GM19438 (cell line): ENCODE data around the gene CBX6.
"Not testable (repeated sequence)": the region's sequence is repeated elsewhere in the genome, so short reads cannot be mapped to it uniquely, and the experiment has no call there.

Experiments
- ATAC-seq: cut with Tn5 transposase; IDR thresholded peaks from one replicate; pipeline ENCODE4 v1.9.1; 2021; ENCODE audit warnings: low read depth; ENCODE audit not compliant: unreplicated experiment

CBX6 gene

GRCh38 chr22:38872172-38872830 lies at the start of gene CBX6:
CBX6 (minus strand) TSS chr22:38872216; CDS start chr22:38872190, 26 bp downstream.
- peak; percentile 62 for ATAC-seq

- no peak for ATAC-seq
Measured at GRCh38 chr22:38921806-38922205, 49.8 kb upstream of the CBX6 start.

- no peak for ATAC-seq
Measured at GRCh38 chr22:38921120-38921519, 49.1 kb upstream of the CBX6 start.

- no peak for ATAC-seq
Measured at GRCh38 chr22:38919631-38920190, 47.7 kb upstream of the CBX6 start.

GRCh38 chr22:38911434-38911833 lies 39.4 kb upstream of the CBX6 start:
- ATAC-seq = no peak

GRCh38 chr22:38907767-38908166 lies 35.8 kb upstream of the CBX6 start:
- ATAC-seq = no peak

GRCh38 chr22:38906052-38906451 lies 34.0 kb upstream of the CBX6 start:
- no peak for ATAC-seq

- not testable (repeated sequence) for ATAC-seq
Measured at GRCh38 chr22:38904052-38904617, 32.1 kb upstream of the CBX6 start.

- ATAC-seq = no peak
Measured at GRCh38 chr22:38901111-38901641, 29.2 kb upstream of the CBX6 start.

GRCh38 chr22:38900677-38901076 lies 28.7 kb upstream of the CBX6 start:
- ATAC-seq = no peak

- ATAC-seq = no peak
Measured at GRCh38 chr22:38891256-38891655, 19.2 kb upstream of the CBX6 start.

GRCh38 chr22:38890377-38890776 lies 18.4 kb upstream of the CBX6 start:
- no peak for ATAC-seq

GRCh38 chr22:38886333-38886732 lies 14.3 kb upstream of the CBX6 start:
- no peak for ATAC-seq

GRCh38 chr22:38882972-38883622 lies 11.1 kb upstream of the CBX6 start:
- no peak for ATAC-seq

GRCh38 chr22:38881997-38882879 lies 10.2 kb upstream of the CBX6 start:
- ATAC-seq = no peak

GRCh38 chr22:38881464-38881871 lies 9.5 kb upstream of the CBX6 start:
- no peak for ATAC-seq

- ATAC-seq = no peak
Measured at GRCh38 chr22:38879961-38880360, 7.9 kb upstream of the CBX6 start.

GRCh38 chr22:38879108-38879729 lies 7.2 kb upstream of the CBX6 start:
- ATAC-seq = no peak

GRCh38 chr22:38878001-38878400 lies 6.0 kb upstream of the CBX6 start:
- ATAC-seq = no peak
